GM12872 (cell line): ENCODE data around the gene AGPAT4.

ENCODE experiments used
- TF ChIP-seq, protein P1 (sequence below): IDR thresholded peaks from 3 replicates; pipeline ENCODE4 v1.5.1; 2011; ENCODE audit warnings: low read depth, mild to moderate bottlenecking, low read length, moderate library complexity; ENCODE audit not compliant: insufficient read depth

Gene AGPAT4

DNA sequence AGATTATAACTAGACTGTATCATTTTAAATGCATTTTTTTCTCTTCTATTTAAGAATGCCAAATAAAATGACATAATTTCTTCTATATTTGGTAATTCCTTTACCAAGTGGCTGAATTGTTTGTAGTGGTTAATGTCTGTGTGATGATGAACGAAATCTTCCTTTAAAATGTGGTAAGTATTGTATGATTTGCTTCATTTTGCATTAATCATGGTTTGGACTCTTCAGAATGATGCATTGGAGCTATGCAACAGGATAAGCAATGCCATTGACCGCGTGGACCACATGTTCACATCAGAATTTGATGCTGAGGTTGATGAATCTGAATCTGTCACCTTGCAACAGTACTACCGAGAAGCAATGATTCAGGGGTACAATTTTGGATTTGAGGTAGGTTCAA is 182.7 kb downstream of the AGPAT4 start:
- TF ChIP-seq, protein P1, sequence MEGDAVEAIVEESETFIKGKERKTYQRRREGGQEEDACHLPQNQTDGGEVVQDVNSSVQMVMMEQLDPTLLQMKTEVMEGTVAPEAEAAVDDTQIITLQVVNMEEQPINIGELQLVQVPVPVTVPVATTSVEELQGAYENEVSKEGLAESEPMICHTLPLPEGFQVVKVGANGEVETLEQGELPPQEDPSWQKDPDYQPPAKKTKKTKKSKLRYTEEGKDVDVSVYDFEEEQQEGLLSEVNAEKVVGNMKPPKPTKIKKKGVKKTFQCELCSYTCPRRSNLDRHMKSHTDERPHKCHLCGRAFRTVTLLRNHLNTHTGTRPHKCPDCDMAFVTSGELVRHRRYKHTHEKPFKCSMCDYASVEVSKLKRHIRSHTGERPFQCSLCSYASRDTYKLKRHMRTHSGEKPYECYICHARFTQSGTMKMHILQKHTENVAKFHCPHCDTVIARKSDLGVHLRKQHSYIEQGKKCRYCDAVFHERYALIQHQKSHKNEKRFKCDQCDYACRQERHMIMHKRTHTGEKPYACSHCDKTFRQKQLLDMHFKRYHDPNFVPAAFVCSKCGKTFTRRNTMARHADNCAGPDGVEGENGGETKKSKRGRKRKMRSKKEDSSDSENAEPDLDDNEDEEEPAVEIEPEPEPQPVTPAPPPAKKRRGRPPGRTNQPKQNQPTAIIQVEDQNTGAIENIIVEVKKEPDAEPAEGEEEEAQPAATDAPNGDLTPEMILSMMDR: no peak

DNA sequence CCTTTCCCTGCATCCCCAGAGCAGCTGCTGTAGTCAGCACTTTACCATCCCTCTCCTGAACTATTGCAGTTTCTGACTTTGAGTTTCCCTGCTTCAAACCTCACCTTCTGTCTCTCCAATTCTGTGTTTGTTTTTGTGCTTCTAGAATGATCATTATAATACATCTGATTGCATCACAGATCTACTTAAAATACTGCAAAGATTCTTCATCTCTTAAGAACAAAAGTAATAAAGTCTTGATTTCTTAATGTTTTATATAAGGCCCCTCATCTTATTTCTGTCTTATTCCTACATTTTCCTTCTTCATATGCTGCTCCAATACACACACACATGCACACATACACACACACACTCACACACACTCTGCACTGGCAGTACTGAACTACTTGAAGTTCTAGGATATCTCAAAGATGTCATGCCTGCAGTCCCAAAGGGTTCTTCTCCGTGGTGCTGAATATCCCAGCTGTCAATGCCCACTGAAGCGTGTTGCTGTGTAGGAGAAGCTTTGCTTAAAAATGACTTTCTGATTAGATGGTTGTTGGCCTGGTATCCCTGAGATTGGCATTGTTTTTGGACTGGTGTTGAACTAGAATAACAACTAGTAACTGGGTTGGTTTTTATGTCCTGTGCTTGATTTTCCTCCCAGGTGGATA is 185.1 kb downstream of the AGPAT4 start:
- TF ChIP-seq, protein P1: no peak

DNA sequence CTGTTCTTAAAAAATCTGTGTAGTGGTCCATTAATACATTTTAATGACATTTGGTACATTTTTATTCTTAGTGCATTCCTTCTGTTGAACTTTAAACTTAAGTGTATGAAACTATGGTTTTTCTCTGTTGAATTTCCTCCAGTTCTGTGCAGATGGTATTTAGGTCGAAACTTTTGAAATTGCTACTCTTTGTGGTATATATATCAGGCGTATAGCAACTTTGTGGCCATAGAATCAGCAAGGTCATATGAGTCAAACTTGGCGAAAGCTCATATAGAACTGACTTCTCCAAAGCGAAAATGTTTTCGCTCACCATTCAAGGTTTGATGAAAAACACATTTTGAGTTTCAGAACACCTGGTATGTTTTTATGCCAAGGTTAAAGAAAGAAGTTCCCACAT is 188.6 kb downstream of the AGPAT4 start:
- TF ChIP-seq, protein P1: no peak

DNA sequence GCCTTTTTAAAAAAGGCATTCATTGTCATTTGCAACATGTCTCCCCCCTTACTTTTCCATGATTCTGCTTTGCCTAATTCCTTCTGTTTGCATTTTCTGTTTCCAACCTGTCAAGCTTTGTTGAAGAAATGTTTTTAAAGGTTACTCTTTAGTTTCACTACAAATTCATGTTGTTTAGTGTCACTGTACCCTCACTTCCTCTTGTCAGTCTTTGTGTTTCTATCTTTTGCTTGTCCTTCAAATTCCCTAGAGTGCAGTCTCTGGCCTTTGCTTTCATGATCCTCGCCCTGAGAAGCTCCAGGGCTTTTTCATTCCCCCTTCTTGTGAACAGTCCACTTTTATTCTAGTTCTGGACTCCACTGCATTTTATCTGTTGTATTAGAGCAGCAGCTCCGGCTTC is 191.6 kb downstream of the AGPAT4 start:
- TF ChIP-seq, protein P1: no peak

DNA sequence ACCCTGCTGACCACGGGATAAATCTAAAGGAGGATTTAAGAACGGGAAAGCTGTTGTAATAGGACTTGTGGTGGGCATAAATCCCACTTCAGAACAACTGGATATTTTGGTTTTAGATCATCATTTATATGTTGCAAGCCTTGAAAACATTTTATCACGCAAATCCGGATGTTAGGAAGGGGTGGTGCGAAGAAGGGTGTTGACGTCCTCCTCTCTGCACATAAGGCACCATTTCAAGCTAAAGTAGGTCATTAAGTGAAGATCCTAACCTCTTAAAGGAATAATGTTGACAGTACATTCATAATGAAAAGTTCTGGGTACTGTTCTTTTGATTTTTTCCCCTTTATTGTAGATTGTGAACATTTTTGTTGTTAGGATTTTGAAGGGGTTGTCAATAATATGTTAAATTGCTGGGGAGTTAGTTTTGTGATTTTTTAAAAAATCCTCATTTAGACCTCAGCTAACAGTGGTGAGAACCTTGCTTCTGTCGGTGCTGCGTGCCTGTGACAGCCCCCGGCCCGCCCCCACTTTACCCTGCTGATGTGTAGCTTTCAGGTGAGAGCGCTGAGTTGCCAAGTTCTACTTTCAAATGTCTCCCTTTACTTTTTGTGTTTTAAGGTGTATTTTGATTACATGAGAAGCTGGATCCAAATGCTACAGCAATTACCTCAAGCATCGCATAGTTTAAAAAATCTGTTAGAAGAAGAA is 193.4 kb downstream of the AGPAT4 start:
- TF ChIP-seq, protein P1: no peak
